Fibroblast of villous mesenchyme (primary cell): ENCODE data around the gene MPPED1. TPM values are rescaled to one million over a fixed set of nuclear protein-coding genes. Genes with fewer than 3 reads are reported as not detected.

Experiments
- DNase-seq: peaks from one replicate; pipeline ENCODE4 v3.0.0-alpha.2; 2010; ENCODE audit warnings: low read depth
- H3K4me3 ChIP-seq: 2 replicates; pipeline ENCODE4 v1.5.1; 2011; ENCODE audit warnings: low read depth, mild to moderate bottlenecking, low read length
- CTCF ChIP-seq: IDR thresholded peaks from 2 replicates; pipeline ENCODE4 v1.5.1; 2012; ENCODE audit warnings: low read depth, mild to moderate bottlenecking, low read length; ENCODE audit not compliant: insufficient read depth
- total RNA-seq: library from RNA; depleted of rRNA; stranded (reverse); fragments of >200 nt; gene quantifications from 2 replicates; pipeline ENCODE4 v1.2.3, GENCODE V29; 2012

Gene MPPED1
- total RNA-seq, 1 donor: not detected

DNA sequence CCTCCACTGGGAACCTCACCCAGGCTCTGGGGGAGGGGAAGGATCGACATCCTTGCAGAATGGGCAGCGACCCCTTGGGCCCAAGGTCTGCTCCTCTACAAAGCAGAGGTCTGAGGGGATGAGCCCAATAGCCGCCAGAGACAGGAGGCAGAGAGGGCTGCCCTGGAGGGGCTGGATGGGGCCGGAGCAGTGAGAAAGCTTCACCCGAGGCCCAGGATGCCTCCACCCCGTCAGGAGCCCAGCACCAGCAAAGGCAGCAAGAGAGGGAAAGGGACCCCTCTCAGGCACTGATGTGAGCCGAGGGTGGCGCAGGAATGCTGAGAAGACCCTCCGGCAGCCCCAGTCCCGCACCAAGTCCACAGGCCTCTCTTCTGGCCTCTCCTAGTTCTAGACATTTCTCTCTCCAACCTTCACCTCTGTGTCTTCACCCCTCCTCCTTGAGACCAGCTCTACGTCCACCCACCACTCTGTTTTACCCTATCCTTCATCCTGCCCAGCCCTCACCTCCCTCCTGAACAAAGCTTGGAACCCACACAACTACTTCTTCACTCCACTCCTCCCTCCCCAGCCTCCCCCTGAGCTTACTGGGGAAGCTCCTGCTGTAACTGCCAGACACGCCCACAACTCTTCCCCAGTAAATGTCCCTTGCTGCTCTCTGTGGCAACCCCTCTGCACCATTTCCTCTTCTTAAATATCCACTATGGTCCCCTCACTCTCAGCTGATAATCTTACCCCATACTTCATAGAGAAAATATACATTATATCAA lies 131.9 kb downstream of the MPPED1 start:
- no peak overlapping the region for H3K4me3 ChIP-seq
- TF ChIP-seq CTCF: no peak
- no peak for DNase-seq

- no peak for DNase-seq
- no peak for TF ChIP-seq CTCF
- H3K4me3 ChIP-seq: no peak overlapping the region
Measured at GRCh38 chr22:43544289-43544673, 132.5 kb downstream of the MPPED1 start.

DNA sequence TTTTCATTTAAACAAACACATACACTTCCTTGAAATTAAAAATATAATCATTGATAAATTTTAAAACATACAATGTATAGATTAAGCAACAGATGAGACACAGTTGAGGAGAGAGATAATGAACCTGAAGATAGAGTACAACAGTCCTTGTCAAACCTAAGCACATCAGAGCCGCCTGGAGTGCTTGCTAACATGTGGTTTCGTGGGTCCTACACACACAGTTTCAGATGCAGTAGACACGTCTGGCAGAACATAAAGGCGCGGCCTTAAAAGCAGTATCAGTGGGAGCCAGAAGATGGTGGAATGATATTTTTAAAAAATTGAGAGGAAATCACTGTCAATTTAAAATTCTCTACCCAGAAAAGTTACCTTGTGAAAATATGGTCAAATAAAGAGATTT lies 134.4 kb downstream of the MPPED1 start:
- no peak overlapping the region for H3K4me3 ChIP-seq
- TF ChIP-seq CTCF: no peak
- no peak for DNase-seq

DNA sequence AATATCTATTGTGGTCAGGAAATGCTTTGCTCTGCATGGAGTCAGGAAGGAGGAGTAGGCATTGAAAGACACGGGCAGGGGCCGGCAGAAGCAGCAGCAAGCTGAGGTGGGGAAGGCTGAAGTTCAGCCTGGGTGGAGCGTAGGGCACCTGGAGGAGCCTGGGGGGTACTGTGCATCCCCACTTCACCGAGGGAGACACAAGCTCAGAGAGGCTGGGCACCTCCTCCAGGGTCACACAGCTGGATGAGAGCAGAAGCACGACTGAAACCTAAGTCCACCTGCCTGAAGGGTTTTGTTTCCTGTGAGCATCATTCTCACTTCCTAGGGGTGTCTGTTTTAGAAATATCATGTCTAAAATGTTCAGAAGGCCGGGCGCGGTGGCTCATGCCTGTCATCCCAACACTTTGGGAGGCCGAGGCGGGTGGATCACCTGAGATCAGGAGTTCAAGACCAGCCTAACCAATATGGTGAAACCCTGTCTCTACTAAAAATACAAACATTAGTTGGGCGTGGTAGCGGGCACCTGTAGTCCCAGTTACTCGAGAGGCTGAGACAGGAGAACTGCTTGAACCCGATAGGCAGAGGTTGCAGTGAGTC lies 138.3 kb downstream of the MPPED1 start:
- DNase-seq: no peak
- no peak overlapping the region for H3K4me3 ChIP-seq

GRCh38 chr22:43550672-43551071 lies 138.9 kb downstream of the MPPED1 start:
- no peak overlapping the region for H3K4me3 ChIP-seq
- TF ChIP-seq CTCF: no peak
- DNase-seq: no peak

More for the DNA sequence above, 138.3 kb downstream of the MPPED1 start:
- TF ChIP-seq CTCF: no peak

DNA sequence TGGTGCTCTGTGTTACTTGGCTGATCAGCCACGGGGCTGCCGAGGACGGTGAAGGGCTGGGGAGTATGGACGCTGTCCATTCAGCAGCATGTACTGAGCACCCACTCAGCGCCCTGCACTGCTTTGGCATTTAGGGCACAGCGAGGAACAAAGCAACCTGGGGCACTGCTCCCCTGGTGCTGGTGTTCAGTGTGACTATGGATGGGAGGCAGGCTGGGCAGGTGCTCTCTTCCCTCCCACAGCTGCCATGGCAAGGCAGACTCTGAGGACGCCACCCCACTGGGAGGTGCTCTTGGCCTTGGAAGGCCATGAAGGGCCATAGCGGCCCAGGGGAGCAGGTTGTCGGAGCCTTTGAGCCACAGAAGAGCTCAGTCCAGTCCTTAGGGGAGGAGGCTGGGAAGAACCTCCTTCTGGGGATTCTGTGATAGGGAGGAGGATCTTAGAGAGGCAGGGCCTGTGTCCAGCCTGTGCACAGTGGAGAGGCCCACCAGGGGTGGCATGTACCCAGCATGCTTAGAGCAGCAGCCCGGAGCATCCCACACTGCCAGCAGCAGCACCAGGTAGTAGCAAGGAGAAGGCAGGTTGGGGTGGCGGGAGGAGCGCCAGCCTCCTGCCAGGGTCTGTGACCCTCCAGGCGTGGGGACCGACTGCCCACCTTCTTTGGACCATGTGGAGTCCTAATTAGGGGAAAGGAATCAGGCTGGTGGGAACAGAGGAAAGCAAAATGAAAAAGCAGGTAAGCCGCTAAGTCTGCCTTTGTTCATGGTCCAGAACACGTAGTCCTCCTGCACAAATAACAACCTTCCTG lies 141.8 kb downstream of the MPPED1 start:
- DNase-seq: no peak
- no peak for TF ChIP-seq CTCF
- no peak overlapping the region for H3K4me3 ChIP-seq
